ENCODE results near the gene SCRN2. TPM values are rescaled to one million over a fixed set of nuclear protein-coding genes. Genes with fewer than 3 reads are reported as not detected.
A peak's percentile ranks its signal among the peaks of the same experiment; 100 is the strongest.

Gene SCRN2
- total and polyA plus RNA-seq, 2 of the 8 experiments (the other 6 are each of a cell fraction or from before 2014, with no cell fraction given) = 24.4 to 42.3 TPM

DNA sequence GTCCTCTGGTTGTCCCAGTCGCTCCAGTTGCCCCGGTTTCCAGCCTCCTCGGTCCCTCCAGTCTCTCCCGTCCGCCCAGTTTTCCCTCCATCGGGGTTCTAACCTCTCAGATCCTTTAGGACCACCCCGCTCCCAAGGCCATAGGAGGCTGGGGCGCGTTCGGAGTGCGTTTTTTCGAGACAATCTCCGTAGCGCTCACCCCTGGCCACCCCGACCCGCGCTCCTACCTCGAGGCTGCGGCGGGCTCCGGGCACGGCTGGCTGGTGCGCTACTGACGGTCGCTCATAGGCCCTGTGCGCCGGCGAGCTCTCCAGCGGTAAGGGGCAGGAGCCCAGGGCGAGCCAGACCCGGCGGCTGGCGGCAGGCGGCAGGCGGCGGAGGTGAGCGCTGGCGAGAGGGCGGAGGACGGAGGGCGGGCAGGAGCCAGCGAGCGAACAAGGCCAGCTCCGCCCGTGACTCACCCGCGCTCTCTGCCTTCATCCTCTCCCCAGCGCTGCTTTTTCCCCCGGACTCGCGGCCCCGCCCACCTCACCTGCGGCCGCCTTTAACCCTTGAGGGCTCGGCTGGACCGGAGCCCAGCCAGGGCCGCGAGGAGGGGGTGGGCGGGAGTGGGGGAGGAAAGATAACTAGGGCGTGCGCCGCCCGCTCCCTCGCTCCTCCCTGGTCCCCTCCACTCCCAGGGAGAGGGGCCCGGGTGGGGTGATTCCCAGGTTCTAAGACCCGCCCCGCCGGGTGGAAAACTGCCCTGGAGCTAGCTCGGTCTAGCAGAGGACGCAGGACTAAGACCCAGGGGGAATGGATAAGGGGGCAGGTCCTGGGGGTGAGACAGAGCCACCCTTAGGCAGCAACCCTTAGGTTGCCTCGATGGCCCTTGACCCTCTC lies 9.9 kb upstream of the SCRN2 start, which contains the start of gene SP6 (continued):
- peak; percentile 92 for TF ChIP-seq TAF1 (IDR thresholded peaks at IDR 0.05; ENCODE audit: low read depth, low read length)
- TF ChIP-seq YY1 (IDR thresholded peaks at IDR 0.05; ENCODE audit: low read depth, low read length) = no peak
- TF ChIP-seq POLR2AphosphoS5 (IDR thresholded peaks at IDR 0.05; ENCODE audit: low read depth, low read length) = peak; percentile 78; the same call in 1 of the 2 replicates
- TF ChIP-seq TAF7 (optimal IDR thresholded peaks at IDR 0.05; ENCODE audit: borderline replicate concordance, low read depth, low read length) = peak; percentile 76
- TF ChIP-seq, protein P1, sequence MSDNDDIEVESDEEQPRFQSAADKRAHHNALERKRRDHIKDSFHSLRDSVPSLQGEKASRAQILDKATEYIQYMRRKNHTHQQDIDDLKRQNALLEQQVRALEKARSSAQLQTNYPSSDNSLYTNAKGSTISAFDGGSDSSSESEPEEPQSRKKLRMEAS (IDR thresholded peaks at IDR 0.05) = peak; percentile 31
- no peak for TF ChIP-seq TCF12 (IDR thresholded peaks at IDR 0.05; ENCODE audit: low read depth, low read length)
- TF ChIP-seq SAP30 (IDR thresholded peaks at IDR 0.05; ENCODE audit: insufficient read depth, insufficient replicate concordance, low read length) = no peak
- TF ChIP-seq SP1 (IDR thresholded peaks at IDR 0.05; ENCODE audit: low read depth, low read length) = 0 out of 2 replicates have a peak, but pooled peaks have one; percentile 21
- TF ChIP-seq CBX8 (IDR thresholded peaks at IDR 0.05; ENCODE audit: borderline replicate concordance, low read depth, low read length) = no peak
- no peak for TF ChIP-seq ZNF274 (IDR thresholded peaks at IDR 0.05; ENCODE audit: borderline replicate concordance, extremely low read depth, low read length)
- TF ChIP-seq ASH2L (IDR thresholded peaks at IDR 0.05; ENCODE audit: low read length) = peak; percentile 43
- peak in 1 of 2 experiments; percentile 66; a peak in 1 of 4 replicates for TF ChIP-seq SIN3A (conservative IDR thresholded peaks at IDR 0.05 in 1 of 2, IDR thresholded peaks at IDR 0.05 in 1 of 2; ENCODE audit: low read depth in 1 of 2, low read length in 2 of 2)
- TF ChIP-seq HDAC2 (IDR thresholded peaks at IDR 0.05; ENCODE audit: borderline replicate concordance in 1 of 2, low read depth in 2 of 2, low read length in 2 of 2) = no peak; a peak in 1 of 4 replicates
- no peak for TF ChIP-seq FOSL1 (IDR thresholded peaks at IDR 0.05; ENCODE audit: insufficient read depth, low read depth, low read length)
- TF ChIP-seq CTBP2 (IDR thresholded peaks at IDR 0.05; ENCODE audit: borderline replicate concordance, insufficient read depth, insufficient read length, low read length) = peak; percentile 46
- no peak for TF ChIP-seq NANOG (IDR thresholded peaks at IDR 0.05; ENCODE audit: insufficient read depth, low read depth, low read length, poor library complexity, severe bottlenecking)
- TF ChIP-seq, protein P2, sequence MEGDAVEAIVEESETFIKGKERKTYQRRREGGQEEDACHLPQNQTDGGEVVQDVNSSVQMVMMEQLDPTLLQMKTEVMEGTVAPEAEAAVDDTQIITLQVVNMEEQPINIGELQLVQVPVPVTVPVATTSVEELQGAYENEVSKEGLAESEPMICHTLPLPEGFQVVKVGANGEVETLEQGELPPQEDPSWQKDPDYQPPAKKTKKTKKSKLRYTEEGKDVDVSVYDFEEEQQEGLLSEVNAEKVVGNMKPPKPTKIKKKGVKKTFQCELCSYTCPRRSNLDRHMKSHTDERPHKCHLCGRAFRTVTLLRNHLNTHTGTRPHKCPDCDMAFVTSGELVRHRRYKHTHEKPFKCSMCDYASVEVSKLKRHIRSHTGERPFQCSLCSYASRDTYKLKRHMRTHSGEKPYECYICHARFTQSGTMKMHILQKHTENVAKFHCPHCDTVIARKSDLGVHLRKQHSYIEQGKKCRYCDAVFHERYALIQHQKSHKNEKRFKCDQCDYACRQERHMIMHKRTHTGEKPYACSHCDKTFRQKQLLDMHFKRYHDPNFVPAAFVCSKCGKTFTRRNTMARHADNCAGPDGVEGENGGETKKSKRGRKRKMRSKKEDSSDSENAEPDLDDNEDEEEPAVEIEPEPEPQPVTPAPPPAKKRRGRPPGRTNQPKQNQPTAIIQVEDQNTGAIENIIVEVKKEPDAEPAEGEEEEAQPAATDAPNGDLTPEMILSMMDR (IDR thresholded peaks at IDR 0.05; ENCODE audit: control extremely low read depth in 1 of 3, insufficient read depth in 1 of 3, low read depth in 1 of 3, low read length in 3 of 3) = peak in 1 of 3 experiments; percentile 28; a peak in 2 of 4 replicates
- no peak for TF ChIP-seq MAFK (IDR thresholded peaks at IDR 0.05; ENCODE audit: low read depth, low read length)
- no peak for TF ChIP-seq SIRT6 (IDR thresholded peaks at IDR 0.05; ENCODE audit: low read length)
- TF ChIP-seq CHD2 (IDR thresholded peaks at IDR 0.05; ENCODE audit: low read length) = no peak

Data from H1 (cell line).